Measurements from ENCODE around the gene CRTC1.
"Not testable (repeated sequence)": the region's sequence is repeated elsewhere in the genome, so short reads cannot be mapped to it uniquely, and the experiment has no call there.

Gene CRTC1

GRCh38 chr19:18669883-18670282 lies 13.6 kb upstream of the CRTC1 start:
- no peak for DNase-seq

- no peak for DNase-seq
These were observed 13.2 kb upstream of the CRTC1 start for GRCh38 chr19:18670312-18670711.

- DNase-seq = no peak
These were observed 12.0 kb upstream of the CRTC1 start for GRCh38 chr19:18671303-18672043.

GRCh38 chr19:18672044-18672451 lies 11.4 kb upstream of the CRTC1 start:
- DNase-seq = no peak

- no peak for DNase-seq
These were observed 10.7 kb upstream of the CRTC1 start for GRCh38 chr19:18672606-18673337.

GRCh38 chr19:18674616-18675015 lies 8.9 kb upstream of the CRTC1 start:
- no peak for DNase-seq

- DNase-seq = no peak
These were observed 7.7 kb upstream of the CRTC1 start for GRCh38 chr19:18675779-18676178.

GRCh38 chr19:18676692-18677091 lies 6.8 kb upstream of the CRTC1 start:
- no peak for DNase-seq

GRCh38 chr19:18677156-18677555 lies 6.3 kb upstream of the CRTC1 start:
- no peak for DNase-seq

- DNase-seq = not testable (repeated sequence)
These were observed 3.3 kb upstream of the CRTC1 start for GRCh38 chr19:18680148-18680547.

- DNase-seq = no peak
These were observed 722 bp upstream of the CRTC1 start for GRCh38 chr19:18682807-18683108.

- DNase-seq = no peak
These were observed 620 bp downstream of the CRTC1 start for GRCh38 chr19:18683958-18684641.

- no peak for DNase-seq
These were observed 1.1 kb downstream of the CRTC1 start for GRCh38 chr19:18684642-18684993.

- DNase-seq = no peak
These were observed 2.2 kb downstream of the CRTC1 start for GRCh38 chr19:18685597-18686190.

GRCh38 chr19:18687740-18688465 lies 4.4 kb downstream of the CRTC1 start:
- DNase-seq = no peak

GRCh38 chr19:18696023-18696422 lies 12.5 kb downstream of the CRTC1 start:
- DNase-seq = no peak

- no peak for DNase-seq
These were observed 14.2 kb downstream of the CRTC1 start for GRCh38 chr19:18697680-18698079.

- DNase-seq = no peak
These were observed 15.1 kb downstream of the CRTC1 start for GRCh38 chr19:18698321-18699167.

GRCh38 chr19:18699403-18700054 lies 16.0 kb downstream of the CRTC1 start:
- no peak for DNase-seq

GRCh38 chr19:18700501-18701249 lies 17.2 kb downstream of the CRTC1 start:
- peak; percentile 51 for DNase-seq

- DNase-seq = no peak
These were observed 17.7 kb downstream of the CRTC1 start for GRCh38 chr19:18701250-18701608.

Data from inflammatory macrophage treated with lipopolysaccharide for 4 hours (primary cell).